Esophagus muscularis mucosa (tissue), 4 donors: Measurements from ENCODE around the gene AP3S2. TPM values are rescaled to one million over a fixed set of nuclear protein-coding genes. Genes with fewer than 3 reads are reported as not detected.

Experiments used
- DNase-seq: peaks from one replicate; pipeline ENCODE4 v3.0.0-alpha.2; 2017; ENCODE audit errors: extremely low spot score
- H3K27ac ChIP-seq, 4 donors: fragments of 200-600 bp; sonication (generic); replicated peaks in 1 of 4; 1 replicate in 3 of 4; 2 replicates in 1 of 4; pipeline ENCODE4 v1.5.1; 2016 to 2019; ENCODE audit warnings: mild to moderate bottlenecking in 1 of 4
- H3K27me3 ChIP-seq, 4 donors: fragments of 200-600 bp; sonication (generic); one replicate each; pipeline versions ENCODE4 v1.5.1 to v1.6.0; 2016 to 2019
- H3K36me3 ChIP-seq, 4 donors: fragments of 200-600 bp; sonication (generic); one replicate each; pipeline ENCODE4 v1.5.1; 2016 to 2019
- H3K4me1 ChIP-seq, 4 donors: fragments of 200-600 bp; sonication (generic); one replicate each; pipeline ENCODE4 v1.5.1; 2016 to 2019
- H3K4me3 ChIP-seq, 4 donors: fragments of 200-600 bp; sonication (generic); 1 replicate in 2 of 4; 2 replicates in 2 of 4; pipeline ENCODE4 v1.5.1; 2016 to 2019; ENCODE audit warnings: mild to moderate bottlenecking in 4 of 4, moderate library complexity in 1 of 4
- H3K9me3 ChIP-seq, 4 donors: fragments of 200-600 bp; sonication (generic); 1 replicate in 3 of 4; 2 replicates in 1 of 4; pipeline ENCODE4 v1.5.1; 2016 to 2019
- EP300 ChIP-seq: sonication (generic); formaldehyde crosslinking; IDR thresholded peaks from one replicate; pipeline ENCODE4 v1.6.1; 2017; ENCODE audit warnings: antibody characterized with exemption
- POLR2A ChIP-seq: fragments of 450-650 bp; IDR thresholded peaks from one replicate; pipeline ENCODE4 v1.6.1; 2017; ENCODE audit warnings: antibody characterized with exemption, moderate library complexity, mild to moderate bottlenecking, low read depth
- POLR2AphosphoS5 ChIP-seq, 2 donors: sonication (generic); formaldehyde crosslinking; IDR thresholded peaks; one replicate each; pipeline ENCODE4 v1.6.1; 2017; ENCODE audit warnings: antibody characterized with exemption in 2 of 2
- WGBS: methylation state at CpG from one replicate; pipeline ENCODE4 v1.1.5; 2018; 5-methylcytosine and 5-hydroxymethylcytosine counted together
- intact Hi-C: fragments of 100-400 bp; cut with DNase I; formaldehyde crosslinking; loops from one replicate; pipeline ENCODE4 v1.15.1; 2023
- total RNA-seq, 4 donors: library from RNA; depleted of rRNA; stranded (reverse); fragments of >200 nt; gene quantifications; one replicate each; pipeline versions ENCODE4 v1.1.0 to v1.2.1, GENCODE V29; 2016
- TF ChIP-seq, protein P1 (sequence below), 3 experiments: fragments of 200-600 bp in 2 of 3; fragments of 450-650 bp in 1 of 3; sonication (generic) in 2 of 3; IDR thresholded peaks; one replicate each; pipeline ENCODE4 v1.5.1; 2017 to 2019; ENCODE audit warnings: antibody characterized with exemption in 3 of 3, mild to moderate bottlenecking in 2 of 3, moderate library complexity in 1 of 3

The AP3S2 gene
- total RNA-seq, 4 donors from 2014 or later = 26.8 to 43.2 (median 37.3) TPM

- intact Hi-C loops = no loop called here
- no peaks in the 10 kb centered on the region for H3K9me3 ChIP-seq
- H3K36me3 ChIP-seq = peaks cover 0 to 18% (median 0%) of the 10 kb centered on the region in 4 donors
- no peak overlapping the region for H3K4me3 ChIP-seq
- H3K27ac ChIP-seq = no peak overlapping the region
- WGBS = 69% methylated on average over 14 of the region's 16 CpGs
- peaks cover 0 to 18% (median 0%) of the 10 kb centered on the region in 4 donors for H3K27me3 ChIP-seq
- DNase-seq = no peak
- TF ChIP-seq POLR2AphosphoS5 (IDR thresholded peaks at IDR 0.05) (no peak), POLR2A (no peak), EP300 (no peak)
- TF ChIP-seq, protein P1, sequence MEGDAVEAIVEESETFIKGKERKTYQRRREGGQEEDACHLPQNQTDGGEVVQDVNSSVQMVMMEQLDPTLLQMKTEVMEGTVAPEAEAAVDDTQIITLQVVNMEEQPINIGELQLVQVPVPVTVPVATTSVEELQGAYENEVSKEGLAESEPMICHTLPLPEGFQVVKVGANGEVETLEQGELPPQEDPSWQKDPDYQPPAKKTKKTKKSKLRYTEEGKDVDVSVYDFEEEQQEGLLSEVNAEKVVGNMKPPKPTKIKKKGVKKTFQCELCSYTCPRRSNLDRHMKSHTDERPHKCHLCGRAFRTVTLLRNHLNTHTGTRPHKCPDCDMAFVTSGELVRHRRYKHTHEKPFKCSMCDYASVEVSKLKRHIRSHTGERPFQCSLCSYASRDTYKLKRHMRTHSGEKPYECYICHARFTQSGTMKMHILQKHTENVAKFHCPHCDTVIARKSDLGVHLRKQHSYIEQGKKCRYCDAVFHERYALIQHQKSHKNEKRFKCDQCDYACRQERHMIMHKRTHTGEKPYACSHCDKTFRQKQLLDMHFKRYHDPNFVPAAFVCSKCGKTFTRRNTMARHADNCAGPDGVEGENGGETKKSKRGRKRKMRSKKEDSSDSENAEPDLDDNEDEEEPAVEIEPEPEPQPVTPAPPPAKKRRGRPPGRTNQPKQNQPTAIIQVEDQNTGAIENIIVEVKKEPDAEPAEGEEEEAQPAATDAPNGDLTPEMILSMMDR (IDR thresholded peaks at IDR 0.05) = no peak
- H3K4me1 ChIP-seq = no peaks in the 10 kb centered on the region
Observed at GRCh38 chr15:89802231-89802928, 91.4 kb downstream of the AP3S2 start.

GRCh38 chr15:89801471-89802195, 92.2 kb downstream of the AP3S2 start:
- Histone ChIP-seq H3K27me3 (peaks cover 0 to 18% (median 0%) of the 10 kb centered on the region in 4 donors), H3K9me3 (no peaks in the 10 kb centered on the region), H3K36me3 (peaks cover 0 to 21% (median 0%) of the 10 kb centered on the region in 4 donors), H3K4me3 (no peak overlapping the region), H3K4me1 (no peaks in the 10 kb centered on the region), H3K27ac (no peak overlapping the region)
- no peak for DNase-seq
- intact Hi-C loops = no loop called here
- TF ChIP-seq POLR2AphosphoS5 (IDR thresholded peaks at IDR 0.05) (no peak), EP300 (no peak), POLR2A (no peak)
- TF ChIP-seq, protein P1 (IDR thresholded peaks at IDR 0.05) = no peak
- WGBS = 92% methylated on average over 16 of the region's 21 CpGs

DNA sequence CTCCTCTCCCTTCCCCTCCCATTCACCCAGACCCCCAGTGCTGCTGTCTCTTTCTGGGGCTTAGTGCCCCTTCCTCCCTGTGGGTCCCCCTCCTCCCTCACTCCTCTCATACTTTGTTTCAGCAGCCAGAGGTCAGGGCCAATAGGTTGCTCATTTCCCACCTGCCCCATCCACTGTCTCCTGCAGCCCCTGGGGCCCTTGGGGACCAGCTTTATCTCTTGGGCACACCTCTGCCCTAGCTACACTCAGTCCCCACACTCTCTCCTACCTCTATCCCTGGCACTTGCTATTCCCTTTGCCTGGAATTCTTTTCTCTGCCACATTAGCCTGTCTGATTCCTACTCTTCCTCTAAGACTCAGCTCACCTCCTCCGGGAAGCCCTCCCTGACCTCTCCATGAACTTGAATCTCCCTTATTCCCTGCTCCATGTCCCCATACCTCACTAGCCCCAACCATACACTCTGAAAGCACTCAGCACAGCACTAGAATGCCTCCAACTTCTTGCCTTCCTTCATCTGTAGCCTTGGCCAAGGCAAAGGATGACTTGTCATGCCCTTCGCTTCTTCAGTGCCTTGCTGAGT, 93.8 kb downstream of the AP3S2 start:
- Histone ChIP-seq H3K27ac (no peak overlapping the region), H3K4me3 (no peak overlapping the region), H3K4me1 (peaks cover 0 to 4% (median 0%) of the 10 kb centered on the region in 4 donors), H3K9me3 (no peaks in the 10 kb centered on the region), H3K36me3 (peaks cover 0 to 21% (median 0%) of the 10 kb centered on the region in 4 donors), H3K27me3 (peaks cover 0 to 18% (median 0%) of the 10 kb centered on the region in 4 donors)
- TF ChIP-seq POLR2A (no peak), POLR2AphosphoS5 (IDR thresholded peaks at IDR 0.05) (no peak), EP300 (no peak)
- TF ChIP-seq, protein P1 (IDR thresholded peaks at IDR 0.05) = no peak
- intact Hi-C loops = no loop called here
- 90% methylated on average over 2 of the region's 2 CpGs for WGBS
- DNase-seq = no peak

DNA sequence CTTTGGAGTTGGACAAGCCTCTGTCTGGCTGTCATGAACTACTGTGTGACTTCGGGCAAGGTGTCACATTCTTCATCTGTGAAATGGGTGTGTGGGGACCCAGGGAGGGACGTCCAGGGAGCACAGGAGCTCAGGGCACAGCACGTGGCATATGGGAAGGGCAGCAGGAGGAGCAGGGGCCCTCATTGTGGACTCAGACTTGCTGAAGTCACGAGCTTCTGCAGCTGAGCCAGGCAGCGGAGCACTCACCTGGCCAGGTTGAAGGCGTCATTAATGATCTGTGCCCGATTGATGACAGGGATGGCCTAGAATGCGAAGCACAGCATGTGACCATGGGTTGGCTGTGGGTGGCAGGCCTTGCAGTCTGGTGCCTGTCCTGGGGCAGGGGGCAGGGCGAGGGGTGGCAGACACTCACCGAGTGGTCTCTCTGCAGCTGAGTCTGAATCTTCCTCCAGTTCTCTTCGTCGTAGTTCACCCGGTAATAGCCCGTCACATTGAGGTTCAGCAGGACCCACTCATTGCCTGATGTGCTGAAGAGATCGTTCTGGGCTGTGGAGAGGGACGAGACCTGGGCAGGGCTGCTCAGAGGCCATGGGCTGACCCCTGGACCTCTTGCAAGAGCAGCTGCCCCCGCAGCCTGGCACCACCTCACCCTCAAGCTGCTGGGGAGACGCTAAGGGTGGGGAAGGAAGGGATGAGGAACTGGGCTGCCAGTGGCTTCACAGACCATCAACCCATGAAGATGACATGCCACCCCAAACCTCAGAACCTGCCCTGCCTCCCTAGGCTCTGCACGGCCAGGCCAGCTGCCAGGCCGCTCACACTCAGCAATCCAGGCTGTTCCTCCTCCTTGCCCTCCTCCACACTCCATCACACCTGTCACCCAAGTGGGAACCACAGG, 94.5 kb downstream of the AP3S2 start:
- no peak overlapping the region for H3K4me3 ChIP-seq
- TF ChIP-seq POLR2A (no peak), EP300 (no peak), POLR2AphosphoS5 (IDR thresholded peaks at IDR 0.05) (no peak)
- TF ChIP-seq, protein P1 (IDR thresholded peaks at IDR 0.05) = no peak
- WGBS = 85% methylated on average over 20 of the region's 20 CpGs
- no peak overlapping the region for H3K27ac ChIP-seq
- peaks cover 0 to 20% (median 0%) of the 10 kb centered on the region in 4 donors for H3K36me3 ChIP-seq
- DNase-seq = no peak
- intact Hi-C loops = no loop called here
- H3K27me3 ChIP-seq = peaks cover 0 to 18% (median 0%) of the 10 kb centered on the region in 4 donors
- H3K4me1 ChIP-seq = peaks cover 0 to 4% (median 0%) of the 10 kb centered on the region in 4 donors
- H3K9me3 ChIP-seq = no peaks in the 10 kb centered on the region
